Measurements from ENCODE around the gene TMEM62. TPM values are rescaled to one million over a fixed set of nuclear protein-coding genes. Genes with fewer than 3 reads are reported as not detected.
"Not testable (repeated sequence)": the region's sequence is repeated elsewhere in the genome, so short reads cannot be mapped to it uniquely, and the experiment has no call there.

TMEM62 gene
- total RNA-seq, 1 donor from 2014 or later: 15.3 TPM

- Mint-ChIP-seq H3K27me3 (ENCODE audit: low read depth) (peaks cover 59% of the 10 kb centered on the region), H3K9me3 (no peaks in the 10 kb centered on the region), H3K4me3 (no peak overlapping the region), H3K36me3 (ENCODE audit: low read depth) (no peaks in the 10 kb centered on the region), H3K4me1 (peaks cover 10% of the 10 kb centered on the region), H3K27ac (ENCODE audit: unreplicated experiment) (no peak overlapping the region)
- TF ChIP-seq CTCF (conservative IDR thresholded peaks at IDR 0.05): no peak
- DNase-seq (ENCODE audit: low read depth, low spot score): no peak
Measured at GRCh38 chr15:43118829-43119228, 14.6 kb upstream of the TMEM62 start.

- DNase-seq (ENCODE audit: low read depth, low spot score): no peak
- Mint-ChIP-seq H3K27ac (ENCODE audit: unreplicated experiment) (no peak overlapping the region), H3K27me3 (ENCODE audit: low read depth) (peaks cover 58% of the 10 kb centered on the region), H3K4me1 (peaks cover 10% of the 10 kb centered on the region), H3K36me3 (ENCODE audit: low read depth) (no peaks in the 10 kb centered on the region), H3K9me3 (no peaks in the 10 kb centered on the region), H3K4me3 (no peak overlapping the region)
- TF ChIP-seq CTCF (conservative IDR thresholded peaks at IDR 0.05): no peak
Measured at GRCh38 chr15:43121863-43122262, 11.5 kb upstream of the TMEM62 start.

GRCh38 chr15:43125100-43125661 is 8.2 kb upstream of the TMEM62 start:
- DNase-seq (ENCODE audit: low read depth, low spot score): no peak
- no peaks in the 10 kb centered on the region for H3K36me3 Mint-ChIP-seq (ENCODE audit: low read depth)
- peaks cover 50% of the 10 kb centered on the region for H3K27me3 Mint-ChIP-seq (ENCODE audit: low read depth)
- H3K9me3 Mint-ChIP-seq: peaks cover 6% of the 10 kb centered on the region
- H3K4me1 Mint-ChIP-seq: peaks cover 10% of the 10 kb centered on the region
- H3K4me3 Mint-ChIP-seq: peak overlapping the region; percentile 4
- no peak overlapping the region for H3K27ac Mint-ChIP-seq (ENCODE audit: unreplicated experiment)
- no peak for TF ChIP-seq CTCF (conservative IDR thresholded peaks at IDR 0.05)

GRCh38 chr15:43126356-43126755 is 7.0 kb upstream of the TMEM62 start:
- no peak for DNase-seq (ENCODE audit: low read depth, low spot score)
- no peak for TF ChIP-seq CTCF (conservative IDR thresholded peaks at IDR 0.05)
- Mint-ChIP-seq H3K27ac (ENCODE audit: unreplicated experiment) (no peak overlapping the region), H3K4me1 (peaks cover 10% of the 10 kb centered on the region), H3K4me3 (no peak overlapping the region), H3K9me3 (peaks cover 6% of the 10 kb centered on the region), H3K27me3 (ENCODE audit: low read depth) (peaks cover 47% of the 10 kb centered on the region), H3K36me3 (ENCODE audit: low read depth) (no peaks in the 10 kb centered on the region)

- no peak overlapping the region for H3K4me3 Mint-ChIP-seq
- peaks cover 6% of the 10 kb centered on the region for H3K9me3 Mint-ChIP-seq
- H3K4me1 Mint-ChIP-seq: peaks cover 9% of the 10 kb centered on the region
- peaks cover 42% of the 10 kb centered on the region for H3K27me3 Mint-ChIP-seq (ENCODE audit: low read depth)
- no peak overlapping the region for H3K27ac Mint-ChIP-seq (ENCODE audit: unreplicated experiment)
- DNase-seq (ENCODE audit: low read depth, low spot score): no peak
- TF ChIP-seq CTCF (conservative IDR thresholded peaks at IDR 0.05): no peak
- H3K36me3 Mint-ChIP-seq (ENCODE audit: low read depth): no peaks in the 10 kb centered on the region
Measured at GRCh38 chr15:43127752-43128151, 5.6 kb upstream of the TMEM62 start.

- H3K4me3 Mint-ChIP-seq; DNase-seq (ENCODE audit: low read depth, low spot score); H3K9me3 Mint-ChIP-seq; H3K4me1 Mint-ChIP-seq; H3K36me3 Mint-ChIP-seq (ENCODE audit: low read depth); H3K27ac Mint-ChIP-seq (ENCODE audit: unreplicated experiment): not testable (repeated sequence)
- H3K27me3 Mint-ChIP-seq (ENCODE audit: low read depth): peaks cover 38% of the 10 kb centered on the region
Measured at GRCh38 chr15:43128174-43128979, 5.0 kb upstream of the TMEM62 start.

Data from neural crest cell (in vitro differentiated cells).